Sigmoid colon (tissue), 7 donors: Measurements from ENCODE around the gene YBX1. TPM values are rescaled to one million over a fixed set of nuclear protein-coding genes. Genes with fewer than 3 reads are reported as not detected.

ENCODE experiments used
- DNase-seq: peaks from one replicate; pipeline ENCODE4 v3.0.0-alpha.2; 2019
- H3K27ac ChIP-seq, 4 donors: fragments of 200-600 bp; sonication (generic); one replicate each; pipeline ENCODE4 v1.5.1; 2016 to 2019; ENCODE audit warnings: mild to moderate bottlenecking in 1 of 4
- H3K27me3 ChIP-seq, 3 donors: fragments of 200-600 bp; sonication (generic); one replicate each; pipeline ENCODE4 v1.5.1; 2019; ENCODE audit warnings: mild to moderate bottlenecking in 1 of 3
- H3K36me3 ChIP-seq, 4 donors: fragments of 200-600 bp; sonication (generic); one replicate each; pipeline ENCODE4 v1.5.1; 2016 to 2019
- H3K4me1 ChIP-seq, 4 donors: fragments of 200-600 bp; sonication (generic); one replicate each; pipeline ENCODE4 v1.5.1; 2017 to 2019
- H3K4me3 ChIP-seq, 4 donors: fragments of 200-600 bp; sonication (generic); one replicate each; pipeline ENCODE4 v1.5.1; 2017 to 2019; ENCODE audit warnings: mild to moderate bottlenecking in 2 of 4, moderate library complexity in 1 of 4
- H3K9me3 ChIP-seq, 4 donors: fragments of 200-600 bp in 3 of 4; sonication (generic) in 3 of 4; one replicate each; pipeline versions ENCODE4 v1.5.1 to v1.6.1; 2013 to 2019
- CTCF ChIP-seq, 4 experiments: fragments of 450-650 bp in 3 of 4; fragments of 200-600 bp in 1 of 4; IDR thresholded peaks; one replicate each; pipeline ENCODE4 v1.5.1; 2016 to 2019; ENCODE audit warnings: antibody characterized with exemption in 4 of 4, mild to moderate bottlenecking in 3 of 4, moderate library complexity in 2 of 4
- EP300 ChIP-seq, 4 donors: sonication (generic); formaldehyde crosslinking; IDR thresholded peaks; one replicate each; pipeline ENCODE4 v1.6.1; 2017; ENCODE audit warnings: antibody characterized with exemption in 4 of 4
- POLR2A ChIP-seq, 2 donors: fragments of 450-650 bp; IDR thresholded peaks; one replicate each; pipeline ENCODE4 v1.6.1; 2016; ENCODE audit warnings: antibody characterized with exemption in 2 of 2, mild to moderate bottlenecking in 2 of 2, moderate library complexity in 2 of 2
- POLR2AphosphoS5 ChIP-seq, 4 donors: sonication (generic); formaldehyde crosslinking; IDR thresholded peaks; one replicate each; pipeline ENCODE4 v1.6.1; 2017; ENCODE audit warnings: antibody characterized with exemption in 4 of 4
- WGBS, 2 donors: extraction: QIAGEN DNeasy Blood & Tissue Kit; methylation state at CpG; one replicate each; pipeline ENCODE4 v1.1.7; 2013; 5-methylcytosine and 5-hydroxymethylcytosine counted together
- intact Hi-C: fragments of 100-400 bp; cut with DNase I; formaldehyde crosslinking; loops from one replicate; pipeline ENCODE4 v1.15.1; 2023
- polyA plus RNA-seq, 3 donors: library from polyadenylated mRNA; stranded (reverse); fragments of 200-250 nt; gene quantifications; one replicate each; pipeline ENCODE4 v1.2.3, GENCODE V29; 2013
- total RNA-seq, 4 donors: library from RNA; depleted of rRNA; stranded (reverse); fragments of >200 nt; gene quantifications; one replicate each; pipeline ENCODE4 v1.1.0, GENCODE V29; 2016
- donor health status: healthy with polysubstance abuse.
- donor health status: Bipolar disorder and iron deficiency.
- donor health status: healthy.

YBX1 gene
- total and polyA plus RNA-seq, 7 donors, result 685 to 897 (median 763) TPM

- no peak for DNase-seq
- intact Hi-C loops, result no loop called here
- no peak overlapping the region for H3K27ac ChIP-seq
- no peak overlapping the region for H3K4me3 ChIP-seq
- peaks cover 10 to 62% (median 24%) of the 10 kb centered on the region in 4 donors for H3K36me3 ChIP-seq
- H3K9me3 ChIP-seq, result no peaks in the 10 kb centered on the region
- 99 to 100% methylated on average over 4 of the region's 4 CpGs for WGBS, 2 donors
- H3K27me3 ChIP-seq, result no peaks in the 10 kb centered on the region
- TF ChIP-seq POLR2A (IDR thresholded peaks at IDR 0.05), result no peak
- no peak for TF ChIP-seq EP300 (IDR thresholded peaks at IDR 0.05)
- TF ChIP-seq POLR2AphosphoS5 (IDR thresholded peaks at IDR 0.05), result no peak
- TF ChIP-seq CTCF (IDR thresholded peaks at IDR 0.05), result no peak
- H3K4me1 ChIP-seq, result no peaks in the 10 kb centered on the region
Observed at GRCh38 chr1:42670425-42670824, 11.8 kb upstream of the YBX1 start.

GRCh38 chr1:42674214-42674613 lies 8.0 kb upstream of the YBX1 start:
- no peak overlapping the region for H3K4me3 ChIP-seq
- DNase-seq, result no peak
- no peaks in the 10 kb centered on the region for H3K9me3 ChIP-seq
- peaks cover 0 to 33% (median 2%) of the 10 kb centered on the region in 4 donors for H3K36me3 ChIP-seq
- H3K27ac ChIP-seq, result no peak overlapping the region
- TF ChIP-seq POLR2A (IDR thresholded peaks at IDR 0.05), result no peak
- TF ChIP-seq POLR2AphosphoS5 (IDR thresholded peaks at IDR 0.05), result no peak
- no peak for TF ChIP-seq CTCF (IDR thresholded peaks at IDR 0.05)
- TF ChIP-seq EP300 (IDR thresholded peaks at IDR 0.05), result no peak
- intact Hi-C loops, result no loop called here
- H3K4me1 ChIP-seq, result no peaks in the 10 kb centered on the region
- H3K27me3 ChIP-seq, result no peaks in the 10 kb centered on the region

- no peak for DNase-seq
- TF ChIP-seq POLR2AphosphoS5 (IDR thresholded peaks at IDR 0.05), result no peak
- no peak for TF ChIP-seq POLR2A (IDR thresholded peaks at IDR 0.05)
- no peak for TF ChIP-seq CTCF (IDR thresholded peaks at IDR 0.05)
- TF ChIP-seq EP300 (IDR thresholded peaks at IDR 0.05), result no peak
- Histone ChIP-seq H3K27me3 (no peaks in the 10 kb centered on the region), H3K9me3 (no peaks in the 10 kb centered on the region), H3K4me1 (no peaks in the 10 kb centered on the region), H3K36me3 (peaks cover 0 to 30% (median 2%) of the 10 kb centered on the region in 4 donors), H3K4me3 (no peak overlapping the region), H3K27ac (no peak overlapping the region)
- WGBS, 2 donors, result 85 to 90% methylated on average over 1 of the region's 1 CpG
- intact Hi-C loops, result no loop called here
Observed at GRCh38 chr1:42674682-42675081, 7.5 kb upstream of the YBX1 start.

GRCh38 chr1:42675467-42675866 lies 6.8 kb upstream of the YBX1 start:
- Histone ChIP-seq H3K27me3 (no peaks in the 10 kb centered on the region), H3K9me3 (no peaks in the 10 kb centered on the region), H3K36me3 (peaks cover 0 to 22% (median 0%) of the 10 kb centered on the region in 4 donors), H3K27ac (no peak overlapping the region), H3K4me3 (no peak overlapping the region), H3K4me1 (peaks cover 0 to 4% (median 3%) of the 10 kb centered on the region in 4 donors)
- DNase-seq, result no peak
- 76 to 84% methylated on average over 3 of the region's 3 CpGs for WGBS, 2 donors
- intact Hi-C loops, result no loop called here
- no peak for TF ChIP-seq POLR2A (IDR thresholded peaks at IDR 0.05)
- no peak for TF ChIP-seq EP300 (IDR thresholded peaks at IDR 0.05)
- no peak for TF ChIP-seq POLR2AphosphoS5 (IDR thresholded peaks at IDR 0.05)
- TF ChIP-seq CTCF (IDR thresholded peaks at IDR 0.05), result no peak

- Histone ChIP-seq H3K4me3 (no peak overlapping the region), H3K36me3 (peaks cover 0 to 17% (median 0%) of the 10 kb centered on the region in 4 donors)
Observed at GRCh38 chr1:42676534-42677087, 5.6 kb upstream of the YBX1 start.

More at GRCh38 chr1:42676534-42677087, 5.6 kb upstream of the YBX1 start:
- intact Hi-C loops, result no loop called here
- no peak for TF ChIP-seq POLR2A (IDR thresholded peaks at IDR 0.05)
- no peaks in the 10 kb centered on the region for H3K27me3 ChIP-seq
- H3K9me3 ChIP-seq, result no peaks in the 10 kb centered on the region
- no peak overlapping the region for H3K27ac ChIP-seq
- 93 to 96% methylated on average over 3 of the region's 3 CpGs for WGBS, 2 donors
- H3K4me1 ChIP-seq, result peaks cover 0 to 15% (median 13%) of the 10 kb centered on the region in 4 donors
- no peak for DNase-seq
